NOMO-1 treated with dmso at 0.1 percent for 144 hours (cell line): ENCODE data around the gene PPP1R3E.

ENCODE experiments used
- DNase-seq: peaks from one replicate; lab custom pipeline; 2025; ENCODE audit not compliant: unreplicated experiment; lab: John Stamatoyannopoulos, UW

PPP1R3E gene

GRCh38 chr14:23249824-23250223 is 52.8 kb downstream of the PPP1R3E start:
- DNase-seq, result no peak

- DNase-seq, result no peak
Observed at GRCh38 chr14:23248601-23249000, 54.1 kb downstream of the PPP1R3E start.
